Umbilical cord (tissue), 2 donors: ENCODE measurements around the gene ZNF2. TPM values are rescaled to one million over a fixed set of nuclear protein-coding genes. Genes with fewer than 3 reads are reported as not detected.
A peak's percentile ranks its signal among the peaks of the same experiment; 100 is the strongest.

Source experiments
- DNase-seq: peaks from one replicate; pipeline ENCODE4 v3.0.0-alpha.2; 2015; ENCODE audit warnings: low spot score
- total RNA-seq: library from RNA; depleted of rRNA; stranded (reverse); fragments of >200 nt; gene quantifications from one replicate; pipeline ENCODE4 v1.2.3, GENCODE V29; 2014; ENCODE audit warnings: low replicate concordance; ENCODE audit not compliant: insufficient read depth

ZNF2 gene
- total RNA-seq: 2.9 TPM

DNA sequence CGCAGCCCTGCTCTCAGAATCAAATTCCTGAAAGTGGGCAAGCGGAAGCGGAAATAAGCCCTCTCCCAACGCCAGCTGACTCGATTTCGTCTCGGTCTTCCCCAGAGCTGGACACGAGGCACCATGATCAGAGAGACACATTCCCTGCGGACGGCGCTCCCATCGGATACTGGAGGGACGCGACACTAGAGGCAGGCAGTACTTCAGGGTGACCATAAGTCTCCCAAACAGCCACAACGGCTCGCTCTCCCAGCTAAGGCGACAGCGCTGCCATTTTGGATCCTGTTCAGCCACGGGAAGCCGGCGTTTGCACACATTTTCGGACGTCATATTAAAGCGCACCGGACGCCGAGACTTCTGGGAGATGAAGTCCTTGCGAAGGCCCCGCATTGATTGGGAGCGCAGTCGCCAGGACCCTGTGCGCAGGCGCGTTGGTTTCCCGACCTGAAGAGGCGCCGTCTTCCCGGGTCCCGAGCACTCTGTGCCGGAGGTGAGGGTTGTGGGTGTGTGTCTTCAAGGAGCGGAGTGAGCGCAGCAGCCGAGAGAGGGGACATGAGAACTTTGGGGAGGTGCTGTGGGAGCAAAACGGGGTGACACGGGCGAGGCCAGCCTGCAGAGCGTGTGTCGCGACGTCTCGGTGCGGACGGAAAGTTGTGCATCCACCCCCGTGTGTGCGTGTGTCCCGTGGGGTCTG lies at the start of gene ZNF2:
ZNF2 (plus strand) TSS at position 439 of the 694 bp plus-strand sequence. CDS start 10,418 bp downstream, outside the sequence.
- DNase-seq: peak; percentile 100

DNA sequence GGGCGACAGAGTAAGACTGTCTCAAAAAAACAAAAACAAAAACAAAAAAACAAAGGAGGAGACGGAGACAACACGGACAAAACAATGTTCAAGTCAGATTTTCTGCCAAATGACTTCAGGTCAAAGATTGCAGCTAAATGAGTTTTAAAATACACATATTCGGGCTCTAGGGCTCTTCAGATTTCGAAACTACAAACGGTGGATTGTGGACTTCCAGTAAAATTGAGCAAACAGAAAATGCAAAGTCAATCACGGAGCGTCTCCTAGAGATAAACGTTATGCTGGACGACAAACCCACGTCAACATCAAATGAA lies 44.6 kb upstream of the ZNF2 start:
- no peak for DNase-seq

DNA sequence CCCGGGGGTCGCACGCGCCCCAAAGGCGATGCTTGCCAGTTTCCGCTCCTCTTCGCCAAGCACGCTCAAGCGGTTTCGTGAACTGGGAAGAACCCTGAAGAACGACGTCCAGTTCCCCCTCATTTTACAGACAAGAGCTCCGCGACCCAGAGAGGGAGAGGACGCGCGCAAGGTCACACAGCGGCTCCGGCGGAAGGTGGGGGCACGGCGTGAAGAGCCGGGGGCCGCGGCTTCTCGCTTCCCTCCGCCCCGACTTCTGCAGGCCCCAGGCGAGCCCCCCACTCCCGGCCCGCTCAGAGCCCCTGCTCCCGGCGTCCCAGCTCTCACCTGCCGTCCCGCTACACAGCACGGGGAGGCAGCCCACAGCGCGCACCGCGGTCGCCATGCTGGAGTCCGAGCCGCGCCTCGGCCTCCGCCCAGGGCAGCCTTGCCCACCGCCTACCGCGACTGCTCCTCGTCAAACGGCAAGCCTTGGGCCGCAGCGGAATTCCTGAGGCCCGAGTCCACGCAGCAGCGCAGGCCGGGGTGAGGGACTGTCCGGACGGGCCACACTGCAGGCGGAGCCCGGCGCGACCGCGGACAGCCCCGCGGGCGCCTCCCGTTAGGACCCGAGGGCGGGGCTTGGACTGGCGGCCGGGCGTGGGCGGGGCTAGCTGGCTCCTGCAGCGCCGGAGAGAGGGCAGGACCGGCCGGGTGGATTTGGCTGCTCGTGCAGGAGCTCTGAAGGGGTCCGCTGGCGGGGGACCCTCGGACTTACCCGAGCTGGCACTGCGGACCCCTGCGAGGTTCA lies 44.0 kb upstream of the ZNF2 start, which contains the start of gene MRPS5:
MRPS5 (minus strand) TSS at position 402 of the 790 bp plus-strand sequence; CDS start at position 385, 17 bp downstream.
- DNase-seq: peak; percentile 84

DNA sequence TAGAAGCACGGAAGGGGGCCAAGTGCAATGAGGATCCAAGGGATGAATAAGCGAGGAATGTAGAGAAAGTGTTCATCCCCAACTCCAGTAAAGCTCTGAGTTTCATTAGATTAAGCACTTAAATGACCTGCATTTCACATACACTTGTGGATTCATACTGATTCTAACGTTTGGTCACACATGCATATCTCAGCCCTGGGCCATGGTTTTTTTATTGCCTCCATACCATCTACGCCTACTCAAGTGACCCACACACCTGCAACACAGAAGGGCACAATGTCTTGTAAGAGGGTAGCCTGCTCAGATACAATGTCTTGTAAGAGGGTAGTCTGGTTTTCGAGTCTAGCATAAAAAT lies 43.4 kb upstream of the ZNF2 start:
- no peak for DNase-seq

DNA sequence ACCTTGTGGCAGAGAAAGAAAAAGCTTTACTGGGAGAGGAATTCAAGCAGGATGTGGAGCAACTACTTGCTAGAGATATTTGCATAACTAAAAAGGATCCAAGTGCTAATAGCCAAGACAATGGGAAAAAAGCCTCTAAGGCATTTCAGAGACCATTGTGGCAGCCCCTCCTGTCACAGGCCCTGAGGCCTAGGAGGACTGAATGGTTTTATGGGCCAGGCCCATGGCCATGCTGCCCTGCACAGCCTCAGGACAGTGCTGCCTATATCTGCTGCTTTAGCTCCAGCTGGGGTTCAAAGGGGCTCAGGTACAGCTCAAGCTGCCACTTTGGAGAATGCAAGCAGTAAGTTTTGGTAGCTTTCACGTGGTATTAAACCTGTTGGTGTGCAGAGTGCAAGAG lies 26.9 kb upstream of the ZNF2 start:
- DNase-seq: no peak

DNA sequence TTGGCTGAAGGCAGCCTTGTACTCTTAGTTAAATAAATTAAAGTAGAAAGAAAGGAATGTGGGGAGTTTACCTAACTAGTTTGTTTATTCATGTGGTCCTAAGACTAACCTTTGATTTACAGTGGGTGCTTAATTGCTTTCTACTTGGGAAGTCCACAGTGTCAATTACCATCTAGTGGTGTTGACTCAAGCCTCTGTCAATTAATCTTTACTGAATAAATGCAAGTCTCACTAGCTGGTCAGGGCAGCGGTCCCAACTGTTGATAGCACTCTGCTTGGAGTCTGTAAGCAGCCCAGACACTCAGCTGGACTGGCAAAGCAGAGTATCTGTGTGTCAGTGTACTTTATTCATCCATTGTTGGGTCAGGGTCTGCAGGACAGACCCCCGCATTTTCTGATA lies 21.8 kb upstream of the ZNF2 start:
- DNase-seq: no peak

DNA sequence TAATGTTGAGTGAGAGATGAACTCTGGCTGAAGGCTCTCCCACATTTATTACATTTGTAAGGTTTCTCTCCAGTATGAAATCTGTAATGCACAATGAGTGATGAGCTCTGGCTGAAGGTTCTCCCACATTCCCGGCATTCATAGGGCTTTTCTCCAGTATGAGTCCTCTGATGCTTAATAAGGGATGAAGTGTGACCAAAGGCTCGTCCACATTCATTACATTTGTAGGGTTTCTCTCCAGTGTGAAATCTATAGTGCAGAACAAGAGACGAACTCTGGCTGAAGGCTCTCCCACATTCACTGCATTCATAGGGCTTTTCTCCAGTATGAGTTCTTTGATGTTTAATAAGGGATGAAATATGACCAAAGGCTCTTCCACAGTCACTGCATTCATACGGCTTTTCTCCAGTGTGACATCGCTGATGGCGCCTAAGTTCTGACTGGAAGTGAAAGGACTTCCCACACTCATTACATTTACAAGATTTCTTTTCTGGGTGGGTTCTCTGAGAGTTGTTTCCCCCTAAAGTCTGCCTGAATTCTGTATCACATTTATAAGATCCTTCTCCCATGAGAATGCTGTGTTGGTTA lies 16.1 kb upstream of the ZNF2 start:
- DNase-seq: no peak

DNA sequence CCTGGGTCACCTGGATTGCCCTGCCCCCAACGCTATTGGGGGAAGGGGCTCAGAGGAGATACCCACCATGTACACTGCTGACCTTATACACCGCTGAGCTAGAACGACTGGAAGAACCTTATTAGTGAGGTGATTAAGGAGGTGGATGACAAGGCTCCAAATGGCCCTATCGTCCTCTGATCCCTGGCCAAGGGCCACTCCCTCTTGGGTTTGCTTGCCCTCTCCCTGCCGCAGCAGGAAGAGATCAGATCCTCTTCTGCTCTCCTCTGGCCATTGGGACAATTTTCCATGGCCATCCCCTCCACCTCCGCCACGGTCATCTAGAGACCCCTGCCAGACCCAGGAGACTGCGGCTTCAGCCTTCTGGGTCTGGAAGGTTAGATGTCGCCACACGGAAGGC lies 7.2 kb upstream of the ZNF2 start:
- DNase-seq: no peak

DNA sequence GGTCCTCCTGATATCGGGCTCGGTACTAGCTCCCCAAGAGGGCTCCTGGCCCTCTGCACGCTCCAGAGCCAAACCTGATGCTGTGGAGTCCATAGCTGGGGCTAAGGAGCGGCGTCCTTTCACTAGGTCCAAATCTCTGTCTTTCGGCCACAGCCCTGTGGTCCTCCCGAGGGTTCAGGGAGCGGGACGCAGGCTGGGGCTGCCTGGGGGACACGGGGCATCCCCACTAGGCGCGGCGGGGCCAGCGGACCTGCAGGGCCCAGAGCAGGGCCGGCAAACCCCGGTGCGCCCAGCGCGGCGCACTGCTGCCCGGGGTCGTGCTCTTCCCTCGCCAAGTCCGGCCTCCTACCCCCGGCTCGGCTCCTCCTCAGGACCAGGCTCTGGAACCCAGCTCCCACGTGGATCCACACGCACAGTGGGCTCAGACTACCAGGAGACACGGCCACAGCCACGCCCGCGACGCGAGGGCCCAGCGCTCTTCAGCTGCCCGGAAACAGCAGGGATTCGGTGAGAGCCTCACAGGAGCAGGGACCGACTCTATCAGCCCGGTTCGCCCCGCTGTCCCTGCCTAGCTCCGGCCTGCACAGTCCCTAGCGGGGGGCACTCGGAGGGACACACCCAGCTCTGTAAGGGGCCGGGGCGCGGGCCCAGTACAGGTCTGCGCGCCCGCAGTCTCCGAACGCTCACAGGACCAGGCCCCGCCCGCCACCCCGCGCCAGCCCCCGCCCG lies 6.6 kb upstream of the ZNF2 start:
- peak; percentile 46 for DNase-seq

DNA sequence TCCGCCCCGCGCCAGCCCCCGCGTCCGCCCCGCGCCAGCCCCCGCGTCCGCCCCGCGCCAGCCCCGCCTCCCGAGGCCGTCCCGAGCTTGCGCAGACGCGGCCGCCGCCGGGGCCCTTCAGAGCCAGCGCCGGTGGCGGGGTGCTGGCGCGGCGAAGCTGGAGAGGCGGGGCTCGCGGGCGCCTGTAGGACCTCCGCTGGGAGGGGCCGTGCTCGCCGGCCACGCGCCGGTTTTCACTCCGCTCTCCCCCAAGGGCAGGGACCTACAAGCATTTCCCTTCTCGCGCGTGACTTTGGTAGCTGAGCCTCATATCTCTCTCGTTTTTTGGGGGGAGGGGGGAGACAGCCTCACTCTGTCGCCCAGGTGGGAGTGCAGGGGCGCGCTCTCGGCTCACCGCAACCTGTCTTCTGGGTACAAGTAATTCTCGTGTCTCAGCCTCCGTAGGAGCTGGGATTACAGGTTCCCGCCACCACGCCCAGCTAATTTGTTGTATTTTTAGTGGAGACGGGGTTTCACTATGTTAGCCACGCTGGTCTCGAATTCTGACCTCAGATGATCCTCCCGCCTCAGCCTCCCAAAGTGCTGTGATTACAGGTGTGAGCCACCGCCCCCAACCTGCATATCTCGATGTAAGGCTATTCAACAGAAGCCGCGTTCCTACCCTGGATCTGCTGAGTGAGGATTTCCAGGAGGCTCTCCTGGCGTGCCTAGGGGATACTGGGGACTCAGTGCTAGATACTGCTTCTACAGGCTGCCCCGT lies 5.7 kb upstream of the ZNF2 start, which contains the start of gene ZNF514:
ZNF514 (minus strand) TSS at position 159 of the 760 bp plus-strand sequence. CDS start 6,595 bp downstream, outside the sequence.
- peak; percentile 72 for DNase-seq

DNA sequence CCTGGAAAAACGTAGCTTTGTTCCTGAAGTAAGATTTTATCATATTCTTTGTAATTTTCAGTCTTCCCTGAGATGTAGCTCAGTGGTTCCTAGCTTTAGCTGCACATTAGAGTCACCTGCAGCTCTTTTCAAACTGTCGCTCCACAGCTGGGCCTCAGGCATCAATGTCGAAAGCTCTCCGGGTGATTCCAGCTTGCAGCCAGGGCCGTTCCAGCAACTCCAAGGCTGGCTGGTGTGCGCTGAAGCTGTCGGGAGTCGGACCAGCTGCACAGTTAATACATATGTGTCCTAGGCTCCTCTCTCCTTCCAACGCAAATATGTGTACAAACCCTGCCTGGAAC lies 609 bp upstream of the ZNF2 start:
- no peak for DNase-seq

DNA sequence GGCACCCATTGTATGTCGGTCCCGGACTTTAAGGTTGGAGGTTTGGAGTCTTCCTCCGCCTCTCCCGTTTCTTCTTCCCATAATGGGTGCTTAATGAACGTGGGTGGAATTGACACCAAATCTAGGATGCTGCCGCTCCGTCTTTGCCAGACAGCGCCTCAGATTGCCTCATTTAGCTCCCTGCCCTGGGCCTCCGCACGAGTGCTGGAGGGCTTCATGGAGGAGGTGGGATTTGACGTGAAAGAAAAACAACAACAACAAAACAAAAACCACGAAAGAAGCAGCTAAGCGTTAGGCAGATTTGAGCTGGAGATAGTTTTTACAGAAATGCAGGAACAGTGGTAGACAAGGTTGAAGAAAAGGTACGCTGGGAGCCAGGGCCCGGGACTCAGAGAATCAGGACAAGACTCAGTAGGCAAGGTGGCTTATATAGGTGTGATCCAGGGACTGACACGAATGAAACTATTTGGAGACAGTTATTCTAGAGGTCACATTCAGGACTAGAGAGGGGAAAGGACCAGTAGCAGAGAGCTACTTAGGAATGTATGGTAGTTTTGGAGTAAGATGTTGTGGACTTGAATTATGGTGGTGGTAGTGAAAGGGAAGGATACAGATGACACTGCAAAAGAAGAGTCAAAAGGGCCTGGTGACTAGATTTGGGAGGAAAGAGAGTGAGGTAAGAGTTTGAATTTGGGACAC lies 605 bp downstream of the ZNF2 start:
- no peak for DNase-seq

DNA sequence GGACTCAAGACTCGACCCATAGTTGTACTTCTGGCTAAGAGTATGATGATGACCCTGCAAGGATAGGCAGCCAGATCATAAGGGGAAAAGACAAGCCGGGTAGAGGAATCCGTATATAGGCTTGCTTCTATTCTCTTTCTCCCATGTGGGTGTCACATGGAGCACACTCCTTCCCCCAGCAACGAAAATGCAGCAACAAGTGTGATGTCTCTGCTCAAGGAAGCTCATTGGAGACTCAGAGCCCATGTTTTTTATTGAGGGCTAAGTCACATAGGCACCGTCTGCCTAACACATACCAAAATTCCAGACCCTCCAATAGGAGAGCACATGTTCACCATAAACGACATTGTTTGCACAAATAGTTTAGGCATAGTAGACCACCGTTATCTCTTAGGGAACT lies 6.3 kb downstream of the ZNF2 start:
- DNase-seq: no peak

DNA sequence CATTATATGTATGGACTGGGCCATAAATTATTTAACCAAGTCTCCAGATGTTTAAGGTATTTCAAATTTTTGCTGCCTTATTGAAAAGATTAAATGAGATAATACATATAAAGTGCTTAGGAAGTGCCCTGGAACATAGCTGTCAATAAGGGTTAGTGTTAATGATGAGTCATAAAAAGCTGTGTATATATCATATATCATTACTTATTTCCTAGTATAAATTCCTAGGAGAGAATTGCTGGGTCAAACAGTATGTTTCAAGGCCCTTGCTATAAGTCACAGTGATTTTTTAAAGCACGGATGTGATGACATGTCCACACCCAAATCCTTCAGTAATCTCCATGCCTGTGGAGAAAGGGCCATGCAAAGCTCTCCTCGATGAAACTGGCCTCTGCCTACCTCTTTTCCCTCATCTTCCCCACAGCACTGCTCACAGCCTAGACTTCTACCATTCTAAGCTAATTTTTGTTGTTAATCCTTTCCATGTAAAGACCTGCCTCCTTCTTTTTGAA lies 8.5 kb downstream of the ZNF2 start:
- peak; percentile 5 for DNase-seq

DNA sequence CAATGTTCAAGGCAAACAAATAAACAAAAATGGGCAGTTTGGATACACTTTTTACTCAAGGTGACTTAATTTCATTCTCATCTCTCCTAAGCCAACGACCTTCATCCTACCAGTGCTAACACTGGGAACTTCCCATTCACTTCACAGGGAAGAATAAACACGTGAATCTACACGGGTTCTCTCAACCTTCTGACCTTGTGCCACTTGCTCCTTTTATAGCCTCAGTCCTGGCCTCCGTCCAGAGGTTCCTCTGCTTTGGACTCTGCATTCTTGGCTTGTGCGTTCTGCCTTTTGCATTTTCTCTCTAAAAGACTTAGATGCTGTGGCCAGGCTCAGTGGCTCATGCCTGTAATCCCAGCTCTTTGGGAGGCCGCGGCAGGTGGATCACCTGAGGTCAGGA lies 13.8 kb downstream of the ZNF2 start:
- DNase-seq: no peak

DNA sequence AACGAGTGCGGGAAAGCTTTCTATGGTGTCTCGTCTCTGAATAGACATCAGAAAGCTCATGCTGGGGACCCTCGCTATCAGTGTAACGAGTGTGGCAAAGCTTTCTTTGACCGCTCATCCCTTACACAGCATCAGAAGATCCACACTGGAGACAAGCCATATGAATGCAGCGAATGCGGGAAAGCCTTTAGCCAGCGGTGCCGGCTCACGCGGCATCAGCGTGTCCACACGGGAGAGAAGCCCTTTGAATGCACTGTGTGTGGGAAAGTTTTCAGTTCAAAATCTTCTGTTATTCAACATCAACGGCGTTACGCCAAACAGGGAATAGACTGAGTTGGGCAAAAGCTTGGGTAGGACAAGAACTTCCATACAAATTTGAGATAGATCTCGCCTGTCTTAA lies 16.2 kb downstream of the ZNF2 start:
- DNase-seq: no peak

DNA sequence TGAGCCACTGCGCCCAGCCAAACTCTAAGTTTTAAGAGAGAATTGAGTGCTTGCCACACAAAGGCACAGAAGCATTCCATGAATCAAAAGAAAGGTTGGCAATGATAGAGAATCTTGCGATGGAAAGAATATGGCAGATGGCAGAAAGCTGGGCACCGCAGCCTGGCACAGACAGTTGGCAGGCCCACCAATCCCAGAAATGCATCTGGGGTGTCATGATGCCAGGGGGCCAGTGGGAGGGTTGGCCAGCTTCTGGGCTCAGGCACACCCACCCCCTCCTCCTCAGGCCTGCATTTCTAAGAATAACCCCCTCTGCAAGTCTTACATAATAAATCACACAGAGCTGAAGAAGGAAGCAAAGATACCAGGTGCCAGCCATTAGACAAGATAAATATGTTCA lies 19.6 kb downstream of the ZNF2 start:
- DNase-seq: no peak

DNA sequence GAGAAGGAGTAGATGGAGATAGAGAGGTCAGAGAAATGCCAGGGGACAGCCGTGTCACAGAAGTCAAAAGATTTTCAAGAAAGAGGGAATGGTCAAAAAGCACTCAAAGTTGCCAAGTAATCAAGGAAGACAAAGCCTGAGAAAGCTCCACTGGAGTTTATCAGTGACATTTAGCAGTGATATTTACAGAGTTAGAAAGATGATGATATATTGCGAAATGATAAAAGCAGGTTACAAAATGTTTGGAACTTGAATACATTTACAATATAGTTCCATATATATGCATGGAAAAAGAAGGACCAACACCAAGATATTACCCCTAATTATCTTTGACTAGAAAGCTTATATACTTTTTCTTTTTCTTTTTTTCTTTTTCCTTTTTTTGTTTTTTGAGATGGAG lies 20.4 kb downstream of the ZNF2 start:
- no peak for DNase-seq

DNA sequence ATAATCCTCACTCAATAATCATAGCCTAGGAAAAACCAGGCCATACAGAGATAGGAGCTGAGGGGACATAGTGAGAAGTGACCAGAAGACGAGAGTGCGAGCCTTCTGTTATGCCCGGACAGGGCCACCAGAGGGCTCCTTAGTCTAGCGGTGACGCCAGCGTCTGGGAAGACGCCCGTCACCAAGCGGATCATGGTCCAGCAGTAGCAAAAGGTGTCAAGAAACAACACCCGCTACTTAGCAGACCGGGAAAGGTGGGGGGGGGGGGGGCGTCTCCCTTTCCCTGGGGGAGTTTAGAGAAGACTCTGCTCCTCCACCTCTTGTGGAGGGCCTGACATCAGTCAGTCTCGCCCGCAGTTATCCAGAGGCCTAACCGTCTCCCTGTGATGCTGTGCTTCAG lies 27.3 kb downstream of the ZNF2 start:
- peak; percentile 27 for DNase-seq

DNA sequence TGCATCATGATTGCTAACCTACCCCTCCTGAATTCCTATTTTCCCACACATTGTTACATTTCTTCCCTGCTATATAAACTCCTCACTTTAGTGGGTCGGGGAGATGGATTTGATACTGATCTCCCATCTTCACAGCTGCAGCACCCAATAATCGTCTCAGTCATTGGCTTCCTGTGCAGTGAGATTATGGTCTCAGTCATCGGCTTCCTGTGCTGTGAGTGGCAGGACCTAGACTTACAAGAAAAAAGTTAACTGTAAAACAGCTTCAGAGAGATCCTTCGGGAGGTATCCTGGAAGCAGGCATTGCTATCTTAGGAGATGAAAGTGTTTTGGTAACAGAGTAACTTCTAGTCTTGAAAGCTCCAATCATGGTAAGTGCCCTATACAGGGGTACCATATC lies 38.3 kb downstream of the ZNF2 start:
- DNase-seq: no peak

DNA sequence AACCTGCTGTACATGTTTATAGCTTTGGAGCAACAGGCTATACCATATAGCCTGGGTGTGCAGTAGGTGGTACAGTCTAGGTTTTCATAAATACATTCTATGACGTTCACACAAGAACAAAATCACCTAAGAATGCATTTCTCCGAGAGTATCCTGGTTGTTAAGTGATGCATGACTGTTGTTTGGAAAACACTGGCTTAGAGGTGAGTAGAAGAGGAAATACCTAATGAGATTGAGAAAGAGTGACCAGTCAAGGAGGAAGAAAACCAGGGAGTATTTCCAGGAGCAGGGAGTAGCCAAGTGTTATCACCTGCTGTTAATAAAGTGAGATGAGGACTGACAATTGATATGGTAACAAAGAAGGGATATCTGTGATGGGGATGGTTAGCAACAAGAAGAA lies 38.8 kb downstream of the ZNF2 start:
- no peak for DNase-seq
